ENCODE results near the gene RUVBL2.
"Not testable (repeated sequence)": the region's sequence is repeated elsewhere in the genome, so short reads cannot be mapped to it uniquely, and the experiment has no call there.

RUVBL2 gene

DNA sequence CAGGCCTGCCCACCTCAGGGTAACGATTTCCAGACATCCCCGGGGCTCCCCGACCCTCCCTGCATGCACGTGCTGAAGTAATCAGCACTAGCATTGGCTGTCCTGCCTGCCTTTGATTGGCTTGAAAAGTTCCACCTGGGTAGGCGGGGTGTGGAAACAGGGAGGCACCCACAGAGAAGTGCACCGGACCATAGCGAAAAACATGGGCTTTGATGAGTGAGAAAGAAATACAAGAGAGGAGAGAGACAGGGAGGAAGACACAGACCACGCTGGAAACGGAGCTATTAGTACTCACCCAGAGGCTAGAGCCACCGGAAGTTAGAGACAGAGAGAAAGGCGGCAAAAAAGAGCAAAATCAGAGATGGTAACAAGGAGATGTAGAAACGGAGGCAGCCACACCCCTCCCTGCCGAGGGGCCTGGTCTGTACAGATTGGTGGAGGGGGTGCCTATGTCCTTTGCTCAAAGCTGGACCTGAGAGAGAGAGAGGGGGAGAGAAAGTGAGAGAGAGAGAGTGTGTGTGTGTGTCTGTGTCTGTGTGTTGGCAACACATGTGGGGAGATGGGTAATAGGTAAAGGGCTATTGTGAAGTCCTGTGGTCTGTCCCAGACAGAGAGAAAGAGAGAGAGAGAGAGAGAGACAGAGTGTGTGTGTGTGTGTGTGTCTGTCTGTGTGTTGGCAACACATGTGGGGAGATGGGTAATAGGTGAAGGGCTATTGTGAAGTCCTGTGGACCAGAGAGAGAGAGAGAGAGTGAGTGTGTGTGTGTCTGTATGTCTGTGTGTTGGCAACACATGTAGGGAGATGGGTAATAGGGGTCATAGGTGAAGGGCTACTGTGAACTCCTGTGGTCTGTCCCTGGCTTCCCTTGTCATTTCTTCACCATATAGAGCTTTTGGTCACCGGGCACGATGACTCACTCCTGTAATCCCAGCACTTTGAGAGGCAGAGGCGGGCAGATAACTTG is 27.5 kb downstream of the RUVBL2 start:
- H3K27ac ChIP-seq (ENCODE audit: low read depth, low read length): no peak overlapping the region
- no peak overlapping the region for H3K9ac ChIP-seq (ENCODE audit: low read length)

DNA sequence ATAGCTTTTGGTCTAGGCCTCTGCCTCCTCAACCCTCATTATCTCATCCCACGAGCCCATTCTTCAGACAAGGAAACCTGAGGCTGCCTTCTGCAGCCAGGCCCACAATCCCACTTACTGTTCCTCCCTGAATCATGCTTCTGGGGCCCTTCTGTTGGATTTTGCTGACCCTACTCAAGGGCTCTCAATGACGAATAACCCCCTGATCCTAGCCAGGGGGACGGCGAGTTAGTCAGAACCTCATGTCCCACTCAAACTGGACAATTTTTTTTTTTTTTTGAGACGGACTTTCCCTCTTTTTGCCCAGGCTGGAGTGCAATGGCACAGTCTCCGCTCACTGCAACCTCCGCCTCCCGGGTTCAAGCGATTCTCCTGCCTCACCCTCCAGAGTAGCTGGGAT is 28.4 kb downstream of the RUVBL2 start:
- Histone ChIP-seq H3K36me3 (ENCODE audit: control insufficient read depth, insufficient read depth, low read length) (no peaks in the 10 kb centered on the region), H3K27ac (ENCODE audit: low read depth, low read length) (no peak overlapping the region), H3K9me3 (ENCODE audit: control insufficient read depth, insufficient read depth, low read depth, low read length) (no peaks in the 10 kb centered on the region), H3K4me1 (ENCODE audit: control insufficient read depth, insufficient read depth, low read length) (peaks cover 28% of the 10 kb centered on the region), H3K9ac (ENCODE audit: low read length) (no peak overlapping the region), H3K4me3 (ENCODE audit: low read depth, low read length) (no peak overlapping the region), H3K27me3 (ENCODE audit: control insufficient read depth, insufficient read depth, low read length) (peaks cover 37% of the 10 kb centered on the region)

More for the DNA sequence above, 27.5 kb downstream of the RUVBL2 start:
- Histone ChIP-seq H3K36me3 (ENCODE audit: control insufficient read depth, insufficient read depth, low read length) (peaks cover 3% of the 10 kb centered on the region), H3K4me3 (ENCODE audit: low read depth, low read length) (no peak overlapping the region), H3K27me3 (ENCODE audit: control insufficient read depth, insufficient read depth, low read length) (peaks cover 37% of the 10 kb centered on the region), H3K4me1 (ENCODE audit: control insufficient read depth, insufficient read depth, low read length) (peaks cover 30% of the 10 kb centered on the region), H3K9me3 (ENCODE audit: control insufficient read depth, insufficient read depth, low read depth, low read length) (no peaks in the 10 kb centered on the region)

DNA sequence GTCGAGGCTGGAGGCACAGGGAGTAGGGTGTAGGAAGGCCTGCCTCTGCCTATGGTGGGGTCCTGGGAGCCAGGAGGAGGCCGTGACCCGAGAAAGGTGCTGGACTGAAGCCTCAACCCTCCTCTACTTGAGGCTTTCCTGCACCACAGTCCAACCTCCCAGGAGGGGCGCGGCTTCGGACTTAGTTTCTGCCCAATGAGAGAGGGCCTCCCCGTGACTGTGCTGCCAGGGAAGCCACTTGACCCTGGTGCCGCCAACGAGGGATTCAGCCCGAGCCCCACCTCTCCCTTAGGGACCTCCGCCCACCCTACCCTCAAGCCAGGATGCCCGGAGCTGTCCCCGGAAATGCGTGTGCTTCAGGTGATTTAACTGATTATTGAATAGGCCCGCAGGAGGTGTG is 30.5 kb downstream of the RUVBL2 start, which contains the start of gene CGB3:
Gene CGB3, minus strand, starts transcription at position 101 of the 400 bp plus-strand sequence. CDS start 362 bp downstream, outside the sequence.
- H3K4me1 ChIP-seq (ENCODE audit: control insufficient read depth, insufficient read depth, low read length): peaks cover 19% of the 10 kb centered on the region
- H3K27ac ChIP-seq (ENCODE audit: low read depth, low read length); H3K9me3 ChIP-seq (ENCODE audit: control insufficient read depth, insufficient read depth, low read depth, low read length); H3K36me3 ChIP-seq (ENCODE audit: control insufficient read depth, insufficient read depth, low read length); H3K9ac ChIP-seq (ENCODE audit: low read length); H3K4me3 ChIP-seq (ENCODE audit: low read depth, low read length): not testable (repeated sequence)
- H3K27me3 ChIP-seq (ENCODE audit: control insufficient read depth, insufficient read depth, low read length): peaks cover 23% of the 10 kb centered on the region

DNA sequence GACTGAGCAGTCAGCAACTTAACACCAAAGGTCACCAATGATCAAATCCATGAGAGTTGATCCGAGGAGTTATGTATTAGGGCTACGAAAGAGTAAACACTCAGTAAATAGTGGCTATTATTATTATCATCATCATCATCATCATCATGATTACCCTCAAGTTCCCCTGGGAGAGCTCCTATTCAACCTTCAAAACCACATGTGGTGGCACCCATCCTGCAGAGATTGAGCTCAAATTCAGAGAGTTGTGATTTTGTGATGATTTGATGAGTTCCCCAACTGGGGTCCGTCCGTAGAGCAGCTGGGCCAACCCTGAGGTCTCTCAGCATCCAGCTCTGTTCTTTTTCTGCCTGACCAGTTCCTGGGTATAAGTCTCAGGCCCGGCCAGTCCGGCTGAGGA is 31.4 kb downstream of the RUVBL2 start:
- Histone ChIP-seq H3K4me1 (ENCODE audit: control insufficient read depth, insufficient read depth, low read length) (peaks cover 15% of the 10 kb centered on the region; the same call in 1 of the 2 replicates), H3K27me3 (ENCODE audit: control insufficient read depth, insufficient read depth, low read length) (peaks cover 17% of the 10 kb centered on the region)
- not testable (repeated sequence) for H3K4me3 ChIP-seq (ENCODE audit: low read depth, low read length); H3K27ac ChIP-seq (ENCODE audit: low read depth, low read length); H3K9me3 ChIP-seq (ENCODE audit: control insufficient read depth, insufficient read depth, low read depth, low read length); H3K9ac ChIP-seq (ENCODE audit: low read length); H3K36me3 ChIP-seq (ENCODE audit: control insufficient read depth, insufficient read depth, low read length)

DNA sequence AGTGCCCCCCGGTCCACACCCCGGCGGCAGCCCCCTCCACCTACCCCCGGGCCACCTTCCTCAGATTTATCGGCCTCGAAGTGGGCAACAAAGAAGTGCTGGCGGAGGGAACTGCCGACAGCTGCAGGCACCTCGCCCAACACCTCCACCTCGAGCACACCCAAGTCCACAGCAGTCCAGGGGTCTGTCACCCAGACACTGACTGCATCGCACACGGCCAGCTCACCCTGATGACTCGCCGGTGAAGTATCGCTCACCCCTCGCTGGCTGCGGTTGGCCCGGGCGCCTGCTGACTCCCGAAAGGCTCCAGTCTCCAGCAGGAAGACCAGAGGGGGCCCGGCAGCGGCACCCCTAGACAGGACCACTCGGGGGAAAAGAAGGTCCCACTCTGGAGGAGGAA is 31.9 kb downstream of the RUVBL2 start:
- H3K27me3 ChIP-seq (ENCODE audit: control insufficient read depth, insufficient read depth, low read length): peaks cover 12% of the 10 kb centered on the region
- H3K36me3 ChIP-seq (ENCODE audit: control insufficient read depth, insufficient read depth, low read length); H3K27ac ChIP-seq (ENCODE audit: low read depth, low read length); H3K4me3 ChIP-seq (ENCODE audit: low read depth, low read length); H3K9ac ChIP-seq (ENCODE audit: low read length); H3K9me3 ChIP-seq (ENCODE audit: control insufficient read depth, insufficient read depth, low read depth, low read length); H3K4me1 ChIP-seq (ENCODE audit: control insufficient read depth, insufficient read depth, low read length): not testable (repeated sequence)

DNA sequence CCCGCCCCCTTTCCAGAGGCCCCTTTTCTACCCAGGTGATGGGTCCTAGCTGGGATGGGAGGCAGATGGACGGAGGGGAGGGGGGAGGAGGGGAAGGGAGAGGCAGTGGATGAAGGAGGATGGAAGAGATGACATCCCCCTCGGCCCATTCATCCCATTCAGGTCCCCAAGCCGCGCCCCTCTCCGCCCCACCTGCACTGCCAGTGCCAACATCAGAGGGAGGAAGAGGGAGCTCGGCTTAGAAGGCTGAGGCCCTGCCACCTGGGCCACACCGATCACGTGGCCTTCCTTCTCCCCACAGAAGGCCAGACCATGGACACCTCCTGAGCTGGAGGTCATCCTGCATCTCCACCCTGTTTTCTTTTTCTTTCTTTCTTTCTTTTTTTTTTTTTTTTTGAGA is 35.0 kb downstream of the RUVBL2 start:
- H3K4me1 ChIP-seq (ENCODE audit: control insufficient read depth, insufficient read depth, low read length); H3K36me3 ChIP-seq (ENCODE audit: control insufficient read depth, insufficient read depth, low read length); H3K9me3 ChIP-seq (ENCODE audit: control insufficient read depth, insufficient read depth, low read depth, low read length); H3K27me3 ChIP-seq (ENCODE audit: control insufficient read depth, insufficient read depth, low read length); H3K4me3 ChIP-seq (ENCODE audit: low read depth, low read length); H3K27ac ChIP-seq (ENCODE audit: low read depth, low read length); H3K9ac ChIP-seq (ENCODE audit: low read length): not testable (repeated sequence)

DNA sequence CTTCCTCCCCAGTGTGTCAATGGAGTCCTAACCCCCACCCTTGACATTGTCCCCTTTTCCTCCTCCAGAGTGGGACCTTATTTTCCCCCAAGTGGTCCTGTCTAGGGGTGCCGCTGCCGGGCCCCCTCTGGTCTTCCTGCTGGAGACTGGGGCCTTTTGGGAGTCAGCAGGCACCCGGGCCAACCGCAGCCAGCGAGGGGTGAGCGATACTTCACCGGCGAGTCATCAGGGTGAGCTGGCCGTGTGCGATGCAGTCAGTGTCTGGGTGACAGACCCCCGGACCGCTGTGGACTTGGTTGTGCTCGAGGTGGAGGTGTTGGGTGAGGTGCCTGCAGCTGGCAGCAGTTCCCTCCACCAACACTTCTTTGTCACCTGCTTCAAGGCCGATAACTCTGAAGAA is 36.1 kb downstream of the RUVBL2 start:
- H3K27ac ChIP-seq (ENCODE audit: low read depth, low read length); H3K27me3 ChIP-seq (ENCODE audit: control insufficient read depth, insufficient read depth, low read length); H3K4me3 ChIP-seq (ENCODE audit: low read depth, low read length); H3K9me3 ChIP-seq (ENCODE audit: control insufficient read depth, insufficient read depth, low read depth, low read length); H3K36me3 ChIP-seq (ENCODE audit: control insufficient read depth, insufficient read depth, low read length); H3K4me1 ChIP-seq (ENCODE audit: control insufficient read depth, insufficient read depth, low read length); H3K9ac ChIP-seq (ENCODE audit: low read length): not testable (repeated sequence)

DNA sequence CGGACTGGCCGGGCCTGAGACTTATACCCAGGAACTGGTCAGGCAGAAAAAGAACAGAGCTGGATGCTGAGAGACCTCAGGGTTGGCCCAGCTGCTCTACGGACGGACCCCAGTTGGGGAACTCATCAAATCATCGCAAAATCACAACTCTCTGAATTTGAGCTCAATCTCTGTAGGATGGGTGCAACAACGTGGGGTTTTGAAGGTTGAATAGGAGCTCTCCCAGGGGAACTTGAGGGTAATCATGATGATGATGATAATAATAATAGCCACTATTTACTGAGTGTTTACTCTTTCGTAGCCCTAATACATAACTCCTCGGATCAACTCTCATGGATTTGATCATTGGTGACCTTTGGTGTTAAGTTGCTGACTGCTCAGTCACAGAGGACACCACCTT is 36.6 kb downstream of the RUVBL2 start:
- not testable (repeated sequence) for H3K9me3 ChIP-seq (ENCODE audit: control insufficient read depth, insufficient read depth, low read depth, low read length); H3K27ac ChIP-seq (ENCODE audit: low read depth, low read length); H3K36me3 ChIP-seq (ENCODE audit: control insufficient read depth, insufficient read depth, low read length); H3K9ac ChIP-seq (ENCODE audit: low read length); H3K27me3 ChIP-seq (ENCODE audit: control insufficient read depth, insufficient read depth, low read length); H3K4me1 ChIP-seq (ENCODE audit: control insufficient read depth, insufficient read depth, low read length); H3K4me3 ChIP-seq (ENCODE audit: low read depth, low read length)

DNA sequence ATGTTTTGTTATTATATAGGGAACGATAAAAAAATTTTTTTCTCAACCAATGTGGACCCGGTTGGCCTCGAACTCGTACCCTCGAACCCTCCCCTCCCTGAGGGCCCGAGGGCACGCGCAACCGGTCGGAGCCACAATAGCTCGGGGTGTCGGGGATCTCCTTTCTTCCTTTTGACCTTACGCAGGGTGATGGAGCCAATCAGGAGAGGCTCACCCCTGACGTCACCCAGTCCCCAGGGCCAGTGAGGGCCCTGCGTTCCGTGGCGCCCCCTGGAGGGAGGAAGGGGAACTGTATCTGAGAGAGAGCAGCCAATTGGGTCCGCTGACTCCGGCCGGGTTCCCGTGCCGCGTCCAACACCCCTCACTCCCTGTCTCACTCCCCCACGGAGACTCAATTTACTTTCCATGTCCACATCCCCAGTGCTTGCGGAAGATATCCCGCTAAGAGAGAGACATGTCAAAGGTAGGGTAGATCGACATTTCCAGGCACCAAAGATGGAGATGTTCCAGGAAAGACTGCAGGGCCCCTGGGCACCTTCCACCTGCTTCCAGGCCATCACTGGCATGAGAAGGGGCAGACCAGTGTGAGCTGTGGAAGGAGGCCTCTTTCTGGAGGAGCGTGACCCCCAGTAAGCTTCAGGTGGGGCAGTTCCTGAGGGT is 38.1 kb downstream of the RUVBL2 start, which contains the start of gene CGB2:
Gene CGB2, plus strand, starts transcription at position 249 of the 660 bp plus-strand sequence. Its CDS starts 206 bp downstream, at position 455.
- H3K27ac ChIP-seq (ENCODE audit: low read depth, low read length); H3K27me3 ChIP-seq (ENCODE audit: control insufficient read depth, insufficient read depth, low read length); H3K9ac ChIP-seq (ENCODE audit: low read length); H3K9me3 ChIP-seq (ENCODE audit: control insufficient read depth, insufficient read depth, low read depth, low read length); H3K36me3 ChIP-seq (ENCODE audit: control insufficient read depth, insufficient read depth, low read length); H3K4me1 ChIP-seq (ENCODE audit: control insufficient read depth, insufficient read depth, low read length): not testable (repeated sequence)
- peak within 1 kb of the TSS; percentile 37 for H3K4me3 ChIP-seq (ENCODE audit: low read depth, low read length)

DNA sequence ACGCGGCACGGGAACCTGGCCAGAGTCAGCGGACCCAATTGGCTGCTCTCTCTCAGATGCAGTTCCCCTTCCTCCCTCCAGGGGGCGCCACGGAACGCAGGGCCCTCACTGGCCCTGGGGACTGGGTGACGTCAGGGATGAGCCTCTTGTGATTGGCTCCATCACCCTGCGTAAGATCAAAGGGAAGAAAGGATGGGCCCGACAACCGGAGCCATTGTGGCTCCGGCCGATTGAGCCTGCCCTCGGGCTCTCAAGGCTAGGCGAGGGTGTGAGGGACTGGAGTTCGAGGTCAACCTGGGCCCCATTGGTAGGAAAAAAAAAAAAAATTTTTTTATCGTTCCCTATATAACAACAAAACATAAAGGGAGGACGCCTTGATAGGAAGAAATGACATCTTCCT is 43.1 kb downstream of the RUVBL2 start, which contains the start of gene CGB1:
Gene CGB1, minus strand, starts transcription at position 81 of the 400 bp plus-strand sequence. CDS start 184 bp downstream, outside the sequence.
- not testable (repeated sequence) for H3K36me3 ChIP-seq (ENCODE audit: control insufficient read depth, insufficient read depth, low read length); H3K9me3 ChIP-seq (ENCODE audit: control insufficient read depth, insufficient read depth, low read depth, low read length); H3K27ac ChIP-seq (ENCODE audit: low read depth, low read length); H3K9ac ChIP-seq (ENCODE audit: low read length); H3K27me3 ChIP-seq (ENCODE audit: control insufficient read depth, insufficient read depth, low read length); H3K4me1 ChIP-seq (ENCODE audit: control insufficient read depth, insufficient read depth, low read length)
- H3K4me3 ChIP-seq (ENCODE audit: low read depth, low read length): peak within 1 kb of the TSS; percentile 16; the same call in 1 of the 2 replicates

DNA sequence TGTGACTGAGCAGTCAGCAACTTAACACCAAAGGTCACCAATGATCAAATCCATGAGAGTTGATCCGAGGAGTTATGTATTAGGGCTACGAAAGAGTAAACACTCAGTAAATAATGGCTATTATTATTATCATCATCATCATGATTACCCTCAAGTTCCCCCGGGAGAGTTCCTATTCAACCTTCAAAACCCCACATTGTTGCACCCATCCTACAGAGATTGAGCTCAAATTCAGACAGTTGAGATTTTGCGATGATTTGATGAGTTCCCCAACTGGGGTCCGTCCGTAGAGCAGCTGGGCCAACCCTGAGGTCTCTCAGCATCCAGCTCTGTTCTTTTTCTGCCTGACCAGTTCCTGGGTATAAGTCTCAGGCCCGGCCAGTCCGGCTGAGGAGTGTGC is 44.4 kb downstream of the RUVBL2 start:
- not testable (repeated sequence) for H3K4me1 ChIP-seq (ENCODE audit: control insufficient read depth, insufficient read depth, low read length); H3K9ac ChIP-seq (ENCODE audit: low read length); H3K27me3 ChIP-seq (ENCODE audit: control insufficient read depth, insufficient read depth, low read length); H3K9me3 ChIP-seq (ENCODE audit: control insufficient read depth, insufficient read depth, low read depth, low read length); H3K4me3 ChIP-seq (ENCODE audit: low read depth, low read length); H3K36me3 ChIP-seq (ENCODE audit: control insufficient read depth, insufficient read depth, low read length); H3K27ac ChIP-seq (ENCODE audit: low read depth, low read length)

All from HUES6 (cell line).